ENCODE data around the gene HSPA4L. TPM values are rescaled to one million over a fixed set of nuclear protein-coding genes. Genes with fewer than 3 reads are reported as not detected.

The HSPA4L gene
- total RNA-seq = 8.8 TPM

DNA sequence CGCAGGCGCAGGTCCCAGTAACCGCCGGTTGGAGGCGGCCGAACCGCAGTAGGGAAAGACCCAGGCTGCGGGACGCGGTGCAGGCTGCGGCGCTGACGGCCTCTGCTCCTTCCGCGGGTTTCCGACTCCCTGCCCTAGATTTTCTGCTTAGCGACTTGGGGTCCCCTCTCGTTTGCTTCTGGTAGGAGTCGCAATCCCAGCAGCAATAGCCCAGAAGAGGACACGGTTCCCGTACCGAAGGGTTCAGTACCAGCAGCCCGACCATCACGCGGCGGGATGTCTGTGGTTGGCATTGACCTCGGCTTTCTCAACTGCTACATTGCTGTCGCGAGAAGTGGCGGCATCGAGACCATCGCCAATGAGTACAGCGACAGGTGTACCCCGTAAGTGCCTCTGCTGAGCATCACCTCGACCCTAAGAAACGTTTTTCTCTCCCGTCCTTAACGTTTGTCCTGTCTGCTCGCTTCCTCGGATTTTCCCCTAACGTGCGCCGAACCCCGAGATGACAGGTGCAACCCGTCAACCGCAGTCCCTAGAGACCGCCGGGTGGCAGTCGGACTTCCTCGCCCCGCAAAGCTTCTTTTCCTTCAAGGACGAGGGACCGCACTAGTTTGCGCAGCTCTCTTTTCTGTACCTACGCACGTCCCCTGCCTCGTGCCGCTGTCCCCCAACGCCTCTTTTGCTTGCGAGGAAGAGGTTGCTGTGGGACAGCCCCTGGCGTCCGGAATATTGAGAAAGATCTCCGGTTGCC, at the start of gene HSPA4L:
Gene HSPA4L (plus strand): TSS at position 48 of the 751 bp plus-strand sequence. CDS start 229 bp downstream, at position 277.
- DNase-seq = peak; percentile 67

DNA sequence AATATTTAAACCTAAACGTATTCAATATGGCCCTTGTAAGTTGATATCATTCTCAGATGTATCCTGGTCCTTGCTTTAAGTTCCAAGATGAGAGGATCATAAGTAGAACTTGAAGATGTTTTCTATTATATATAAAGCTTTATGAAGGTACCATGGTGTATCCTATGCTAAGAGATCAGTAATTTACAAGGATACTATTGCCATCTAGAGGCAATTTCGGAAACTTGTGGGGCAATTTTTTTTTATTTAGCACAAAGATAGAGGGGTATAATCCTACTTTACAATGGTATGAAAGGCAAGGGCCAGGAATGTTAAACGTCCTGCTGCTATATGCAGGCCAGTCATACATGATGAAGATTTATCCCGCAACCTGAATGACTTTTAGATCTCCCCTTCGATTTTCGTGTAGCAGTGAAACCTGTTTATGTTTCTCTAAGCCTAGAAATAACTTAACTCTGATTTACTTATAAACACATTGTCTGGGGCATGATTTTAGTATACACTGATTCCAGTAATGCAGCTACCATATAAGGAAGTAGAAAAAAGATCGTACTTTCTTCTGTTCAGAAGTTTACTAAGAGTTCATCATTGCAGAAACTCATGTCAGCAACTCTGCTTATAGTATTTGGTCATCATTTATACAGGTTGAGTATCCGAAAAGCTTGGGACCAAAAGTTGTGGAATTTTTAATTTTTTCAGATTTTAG, 49.3 kb upstream of the HSPA4L start:
- no peak for DNase-seq

DNA sequence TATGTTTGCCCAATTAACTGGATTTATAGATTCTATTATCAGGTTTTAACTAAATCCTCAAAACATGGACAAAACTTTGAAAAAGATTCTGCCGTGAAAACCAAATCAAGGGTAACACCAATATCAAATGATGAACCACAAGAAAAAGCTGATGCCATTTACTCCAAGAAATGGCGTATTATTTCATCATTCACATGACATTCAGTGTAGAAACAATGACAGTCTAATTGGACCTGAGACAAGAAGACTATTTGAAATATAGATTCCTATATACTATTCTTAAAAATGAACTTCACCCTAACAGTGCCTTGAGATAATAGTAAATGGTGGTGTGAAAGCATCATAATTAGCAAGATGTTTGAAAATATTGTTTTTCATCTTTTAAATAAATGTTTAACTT, 47.1 kb upstream of the HSPA4L start:
- DNase-seq = no peak

DNA sequence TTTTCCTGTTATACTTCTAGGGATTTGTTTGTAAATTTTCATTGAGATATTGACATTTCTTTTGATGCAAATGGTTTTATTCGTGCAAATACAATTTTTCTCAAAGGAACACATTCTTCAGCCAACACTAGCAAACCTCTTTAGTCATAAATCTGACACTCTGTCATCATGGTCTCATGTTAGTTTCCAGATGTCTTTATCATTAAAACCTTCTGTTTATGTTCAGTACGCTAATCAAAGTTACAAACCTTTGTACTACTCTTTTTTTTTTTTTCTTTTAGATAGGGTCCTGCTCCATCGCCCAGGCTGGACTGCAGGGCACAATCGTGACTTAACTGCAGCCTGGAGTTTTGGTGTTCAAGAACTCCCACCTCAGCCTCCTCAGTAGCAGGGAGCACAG, 44.8 kb upstream of the HSPA4L start:
- DNase-seq = peak; percentile 58

DNA sequence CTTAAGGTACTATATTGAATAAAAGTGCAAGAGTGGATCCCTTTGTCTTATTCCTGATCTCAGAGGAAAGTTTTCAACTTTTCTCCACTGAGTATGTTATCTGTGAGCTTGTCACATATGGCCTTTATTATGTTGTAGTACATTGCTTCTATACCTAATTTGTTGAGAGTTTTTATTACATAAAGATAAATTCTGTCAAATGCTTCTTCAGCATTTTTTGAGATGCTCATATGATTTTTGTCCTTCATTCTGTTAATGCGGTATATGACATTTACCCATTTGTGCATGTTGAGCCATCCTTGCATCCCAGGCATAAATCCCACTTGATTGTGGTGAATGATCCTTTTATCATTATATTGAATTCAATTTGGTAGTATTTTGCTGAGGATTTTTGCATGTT, 40.9 kb upstream of the HSPA4L start:
- no peak for DNase-seq

DNA sequence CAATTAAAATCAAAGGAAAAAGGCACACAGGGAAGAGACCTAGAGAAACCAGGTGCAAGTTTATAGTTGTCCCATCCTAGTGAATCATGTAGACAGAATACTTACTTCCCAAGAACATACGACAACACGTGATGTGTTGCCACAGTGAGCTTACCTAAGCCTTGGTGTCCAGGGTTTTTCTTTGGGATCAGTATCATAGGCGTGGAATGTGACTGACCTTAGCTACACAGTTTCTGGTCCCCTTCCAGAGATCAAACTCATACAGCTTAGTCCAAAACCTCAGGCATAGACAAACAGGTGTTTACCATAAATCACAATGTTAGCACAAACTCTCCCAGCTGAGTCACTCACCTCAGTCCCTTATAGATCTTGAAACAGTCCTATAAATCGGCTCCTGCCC, 34.2 kb upstream of the HSPA4L start:
- no peak for DNase-seq

DNA sequence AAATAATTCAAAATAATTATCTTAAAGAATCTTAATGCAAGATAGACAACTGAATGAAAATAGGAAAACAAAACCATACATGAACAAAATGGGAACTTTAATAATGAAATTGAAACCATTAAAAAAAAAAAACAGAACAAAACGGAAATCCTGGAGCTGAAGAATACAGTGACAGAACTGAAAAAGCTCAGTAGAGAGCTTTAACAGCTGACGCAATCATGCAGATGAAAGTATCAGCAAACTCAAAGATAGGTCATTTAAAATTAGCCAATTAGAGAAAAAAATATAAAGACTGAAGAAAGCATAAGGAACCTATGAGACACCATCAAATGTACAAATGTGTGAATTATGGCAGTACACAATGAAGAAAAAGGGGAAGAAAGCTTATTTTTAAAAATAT, 33.2 kb upstream of the HSPA4L start:
- no peak for DNase-seq

DNA sequence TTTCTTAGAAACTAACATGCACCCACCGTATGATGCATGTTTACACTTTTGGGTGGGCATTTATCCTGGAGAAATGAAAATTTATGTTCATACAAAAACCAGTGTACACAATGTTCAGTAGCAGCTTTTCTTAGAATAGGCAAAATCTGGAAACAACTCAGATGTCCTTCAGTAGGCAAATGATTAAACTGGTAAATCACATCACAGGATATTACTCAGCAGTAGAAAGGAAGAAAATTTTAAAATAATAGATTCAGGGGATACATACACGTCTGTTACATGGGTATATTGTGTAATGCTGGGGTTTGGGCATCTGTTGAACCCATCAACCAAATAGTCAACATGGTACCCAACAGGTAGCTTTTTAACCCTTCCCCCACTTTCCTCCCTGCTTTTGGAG, 25.2 kb upstream of the HSPA4L start:
- DNase-seq = no peak

DNA sequence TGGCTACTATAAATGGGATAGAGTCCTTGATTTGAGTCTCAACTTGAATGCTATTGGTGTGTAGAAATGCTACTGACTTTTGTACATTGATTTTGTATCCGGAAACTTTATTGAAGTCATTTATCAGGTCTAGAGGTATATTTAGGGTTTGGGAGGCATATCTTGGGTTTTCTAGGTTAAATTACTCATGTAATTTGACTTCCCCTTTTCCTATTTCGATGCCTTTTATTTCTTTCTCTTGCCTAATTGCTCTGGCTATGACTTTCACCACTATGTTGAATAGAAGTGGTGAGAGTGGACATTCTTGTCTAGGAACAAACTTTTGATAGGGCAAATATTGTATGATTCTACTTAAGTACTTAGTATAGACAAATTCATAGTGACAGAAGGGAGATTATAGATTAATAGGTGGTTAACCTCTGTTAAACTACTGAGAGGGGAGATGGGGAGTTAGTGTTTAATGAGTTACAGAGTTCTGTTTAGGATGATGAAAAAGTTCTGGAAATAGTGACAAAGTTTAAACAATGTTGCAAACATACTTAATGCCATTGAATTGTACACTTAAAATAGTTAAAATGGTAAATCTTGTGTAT, 22.8 kb upstream of the HSPA4L start:
- DNase-seq = no peak

DNA sequence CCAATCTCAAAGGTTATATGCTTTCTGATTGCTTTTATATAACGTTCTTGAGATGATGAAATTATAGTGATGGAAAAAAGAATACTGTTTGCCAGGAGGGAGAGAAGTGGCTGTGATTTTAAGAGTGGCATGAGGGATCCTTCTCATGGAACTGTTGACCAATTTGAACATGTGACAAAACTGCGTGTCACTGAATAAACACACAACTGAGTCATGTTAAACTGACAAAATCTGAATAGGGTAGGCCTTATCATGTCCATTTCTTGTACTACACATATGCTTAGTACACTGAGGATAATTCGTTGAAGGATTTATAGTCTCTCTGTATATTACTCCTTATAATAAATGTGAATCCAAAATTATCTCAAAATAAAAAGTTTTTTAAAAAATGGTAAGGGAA, 22.2 kb upstream of the HSPA4L start:
- no peak for DNase-seq

DNA sequence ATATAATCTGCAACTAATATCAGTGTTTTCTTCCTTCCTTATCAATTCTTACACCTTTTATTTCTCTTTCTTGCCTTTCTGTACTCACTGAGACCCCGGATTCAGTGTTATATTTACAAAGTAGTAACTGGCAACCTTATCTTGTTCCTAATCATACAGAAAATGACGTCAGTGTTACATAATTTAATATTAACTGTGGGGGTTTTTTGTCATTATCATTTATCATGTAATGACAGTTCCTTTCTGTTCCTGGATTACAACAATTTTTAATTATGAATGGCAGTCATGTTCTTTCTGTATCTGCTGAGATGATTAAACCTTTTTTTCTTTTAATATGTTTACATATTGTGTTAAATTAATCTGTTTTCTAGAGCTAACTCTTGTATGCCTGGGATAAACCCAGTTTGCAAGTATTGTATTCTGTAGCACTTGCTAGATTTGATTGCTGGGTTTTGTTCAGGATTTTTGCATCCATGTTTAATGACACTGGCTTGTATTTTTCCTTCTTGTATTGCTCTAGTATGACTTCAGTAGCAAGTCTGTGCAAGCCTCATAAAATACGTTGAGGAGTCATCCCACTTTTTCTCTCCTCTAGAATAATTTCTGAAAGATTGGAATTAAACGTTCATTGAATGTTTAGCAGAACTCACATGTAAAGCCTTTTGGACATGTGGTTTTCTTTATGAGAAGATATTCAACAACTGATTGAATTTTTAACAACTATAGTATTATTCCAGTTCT, 10.4 kb upstream of the HSPA4L start:
- DNase-seq = no peak

DNA sequence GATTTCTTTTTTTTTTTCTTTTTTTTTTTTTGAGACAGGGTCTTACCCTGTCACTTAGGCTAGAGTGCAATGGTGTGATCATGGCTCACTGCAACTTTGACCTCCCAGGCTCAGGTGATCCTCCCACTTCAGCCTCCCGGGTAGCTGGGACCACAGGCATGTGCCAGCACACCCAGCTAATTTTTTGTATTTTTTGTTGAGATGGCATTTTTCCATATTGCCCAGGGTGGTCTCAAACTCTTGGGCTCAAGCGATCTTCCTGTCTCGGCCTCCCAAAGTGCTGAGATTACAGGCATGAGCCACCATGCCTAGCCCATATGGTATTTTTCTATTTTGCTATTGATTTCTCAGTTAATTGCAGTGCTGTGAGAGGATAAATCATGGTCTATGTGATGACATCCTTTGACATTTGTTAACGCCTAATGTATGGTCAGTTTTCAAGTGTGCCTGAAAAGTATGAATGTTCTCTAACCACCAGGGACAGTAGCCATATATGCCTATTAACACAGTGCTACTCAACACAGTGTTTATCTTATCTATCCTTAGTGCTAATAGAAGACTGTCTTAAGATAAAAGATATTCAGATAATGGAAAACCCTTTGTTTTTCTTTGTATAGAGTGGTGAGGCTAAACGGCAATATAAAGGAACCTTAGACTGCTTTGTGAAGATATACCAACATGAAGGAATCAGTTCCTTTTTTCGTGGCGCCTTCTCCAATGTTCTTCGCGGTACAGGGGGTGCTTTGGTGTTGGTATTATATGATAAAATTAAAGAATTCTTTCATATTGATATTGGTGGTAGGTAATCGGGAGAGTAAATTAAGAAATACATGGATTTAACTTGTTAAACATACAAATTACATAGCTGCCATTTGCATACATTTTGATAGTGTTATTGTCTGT, 9.1 kb upstream of the HSPA4L start:
- DNase-seq = no peak

DNA sequence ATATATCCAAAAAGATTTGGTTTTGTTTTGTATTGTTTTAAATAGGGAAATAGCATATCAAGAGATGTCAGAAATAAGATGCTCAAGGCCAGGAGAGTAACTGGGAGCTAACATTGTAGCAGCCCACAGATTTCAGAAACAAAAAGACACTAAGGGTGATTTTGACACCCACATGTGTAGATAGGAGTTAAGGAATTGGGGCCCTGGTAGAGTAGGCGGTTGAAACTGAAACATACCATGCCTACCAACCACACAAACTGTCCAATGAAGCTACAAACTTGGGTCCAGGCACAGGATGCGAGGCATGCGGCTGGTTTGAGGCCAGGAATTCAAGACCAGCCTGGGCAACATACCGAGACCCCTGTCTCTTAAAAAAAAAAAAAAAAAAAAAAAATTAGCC, 6.3 kb upstream of the HSPA4L start:
- DNase-seq = no peak

DNA sequence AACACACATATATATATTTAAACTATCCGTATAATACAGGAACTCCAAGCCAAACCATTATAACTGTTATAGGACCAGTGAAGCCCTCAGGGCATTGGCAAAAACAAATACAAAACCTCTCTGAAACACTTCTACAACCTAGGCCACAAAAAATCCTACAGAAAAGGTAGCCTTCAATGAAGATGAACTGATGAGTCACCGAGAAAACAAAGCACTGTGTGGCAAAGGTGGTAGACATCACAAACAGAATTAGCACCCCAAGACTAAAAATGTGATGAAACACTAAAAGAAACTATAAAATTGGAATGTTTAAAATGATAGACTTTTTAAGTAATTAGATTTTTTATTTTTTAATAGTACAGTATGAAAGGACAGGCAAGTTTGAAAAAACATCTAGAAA, 5.5 kb upstream of the HSPA4L start:
- DNase-seq = no peak

DNA sequence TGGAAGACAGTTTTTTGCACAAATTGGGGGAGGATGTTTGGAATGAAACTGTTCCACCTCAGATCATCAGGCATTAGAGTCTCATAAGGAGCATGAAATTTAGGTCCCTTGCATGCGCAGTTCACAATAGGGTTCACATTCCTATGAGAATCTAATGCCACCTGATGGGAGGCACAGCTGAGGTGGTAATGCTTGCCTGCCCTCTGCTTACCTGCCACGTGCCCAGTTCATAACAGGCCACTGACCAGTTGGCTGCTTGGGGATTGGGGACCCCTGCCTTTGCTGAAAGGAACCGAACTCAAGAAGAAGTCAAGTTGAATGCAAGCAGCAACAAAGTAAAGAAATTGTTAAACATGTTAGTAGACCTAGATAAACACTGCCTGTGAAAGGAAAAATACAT, 4.6 kb upstream of the HSPA4L start:
- no peak for DNase-seq

DNA sequence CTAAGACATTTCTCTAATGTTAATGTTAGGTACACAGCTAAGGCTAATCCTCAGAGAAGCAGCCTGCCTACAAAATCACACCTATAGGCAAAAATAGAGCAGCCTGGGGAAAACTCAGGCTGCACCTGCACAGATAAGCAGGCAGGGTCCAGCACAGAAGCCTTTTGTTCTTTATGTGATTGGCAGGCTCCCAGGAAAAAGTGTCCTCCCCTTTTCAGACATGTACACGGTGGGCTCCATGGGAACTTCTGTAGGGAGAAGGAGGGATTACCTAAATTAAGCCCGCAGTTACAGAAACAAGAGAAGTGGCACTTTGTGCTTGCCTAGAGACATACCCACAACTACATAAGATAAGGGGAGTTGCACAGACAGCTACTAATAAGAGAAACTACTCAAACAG, 4.0 kb upstream of the HSPA4L start:
- DNase-seq = no peak

DNA sequence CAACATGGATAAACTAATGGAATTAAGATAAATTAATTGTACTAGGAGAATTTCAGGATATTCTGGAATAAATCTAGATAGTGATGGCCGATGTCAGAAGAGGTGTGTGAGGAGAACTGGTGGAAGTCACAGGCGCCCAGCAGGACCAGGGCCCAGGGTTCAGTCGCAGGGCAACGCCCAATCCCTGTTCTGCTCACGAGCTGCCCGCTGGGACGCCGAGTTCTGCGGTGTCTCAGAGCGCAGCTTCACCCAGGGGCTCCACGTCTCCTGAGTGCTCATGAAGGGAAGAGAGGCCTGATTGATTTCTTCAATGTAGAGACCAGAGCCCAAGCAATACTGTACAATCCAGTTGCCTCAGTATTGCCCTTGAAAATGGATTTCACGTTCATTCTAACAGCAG, 1.5 kb upstream of the HSPA4L start:
- DNase-seq = no peak

DNA sequence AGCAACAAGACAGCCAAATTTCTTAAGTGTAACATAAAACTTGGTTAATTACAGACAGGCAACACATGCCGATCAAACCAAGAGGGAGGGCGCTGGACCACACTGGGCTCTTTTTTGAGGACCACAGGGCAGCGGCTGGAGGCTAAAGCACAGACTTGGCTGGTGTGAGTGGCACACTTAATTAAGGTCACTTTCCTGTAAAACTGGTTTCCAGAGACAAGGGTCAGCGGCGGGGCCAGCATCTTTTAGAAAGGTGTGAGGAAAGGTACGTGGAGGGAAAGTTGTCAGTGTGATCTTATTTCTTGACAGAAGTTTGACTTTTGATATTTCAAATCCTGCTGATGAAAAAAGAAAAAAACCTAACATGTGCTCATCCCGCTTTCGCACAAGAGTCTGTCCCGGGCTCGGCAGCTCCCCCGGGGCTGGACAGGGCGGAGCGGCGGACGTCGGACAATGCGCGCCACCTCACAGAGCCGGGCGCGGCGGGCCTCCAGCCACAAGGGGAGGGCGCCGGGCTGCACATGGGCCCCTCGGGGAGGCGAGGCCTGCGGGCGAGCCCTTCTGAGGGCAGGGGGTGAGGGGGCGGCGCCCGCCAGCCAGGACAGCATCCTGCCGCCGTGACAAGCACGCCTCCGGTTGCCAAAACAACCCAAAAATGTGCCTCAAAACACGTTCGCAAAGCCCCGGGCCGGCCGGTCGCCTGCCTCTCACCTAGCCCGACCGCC, 660 bp upstream of the HSPA4L start:
- DNase-seq = no peak

DNA sequence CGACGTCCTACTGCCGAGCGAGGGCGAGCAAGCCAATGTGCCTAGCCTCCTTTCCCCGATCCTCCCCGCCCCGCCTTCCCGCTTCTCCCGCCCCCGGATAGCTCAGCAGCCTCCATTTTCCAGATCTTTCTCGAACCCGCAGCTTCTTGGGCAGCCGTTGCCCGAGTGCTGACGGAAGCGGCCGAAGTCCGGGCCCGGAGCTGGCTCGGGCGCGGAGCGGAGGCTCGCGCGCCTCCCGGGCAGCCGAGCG, 172 bp upstream of the HSPA4L start:
- DNase-seq = no peak

DNA sequence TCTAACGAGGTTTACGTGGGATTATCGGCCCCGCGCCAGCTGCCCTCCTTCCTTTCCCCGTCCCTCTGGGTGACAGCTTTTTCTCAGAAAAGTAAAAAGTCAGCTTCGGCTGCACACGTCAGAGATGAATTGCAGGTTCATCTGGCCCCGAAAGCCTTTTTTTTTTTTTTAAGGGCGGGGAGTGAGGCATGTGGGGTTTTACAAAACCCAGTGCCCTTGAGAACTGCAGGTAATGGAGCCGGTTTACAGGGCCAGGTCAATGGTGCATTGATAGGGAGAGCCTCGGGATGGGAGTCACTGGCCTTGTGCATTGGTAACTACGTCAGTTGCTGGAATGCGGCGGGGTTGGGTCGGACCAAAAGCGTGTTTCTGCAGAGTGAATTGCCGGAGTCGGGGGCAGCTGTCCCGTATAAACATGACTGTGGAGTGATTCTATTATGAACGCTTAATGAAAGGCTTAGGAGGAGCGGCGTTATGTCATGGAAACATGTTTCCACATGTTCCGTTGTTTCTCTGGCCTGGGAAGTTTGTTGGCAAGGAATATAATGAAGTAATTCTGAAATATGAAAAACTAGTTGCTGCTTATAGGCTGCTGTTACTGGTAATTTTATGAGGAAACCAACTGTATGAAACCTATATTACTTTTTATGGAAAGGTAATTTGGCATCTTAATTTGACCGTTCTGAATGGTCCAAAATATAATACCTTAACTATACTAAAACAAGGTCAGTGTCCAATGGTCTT, 1.1 kb downstream of the HSPA4L start:
- peak; percentile 84 for DNase-seq

Data from skin of body (tissue), 2 donors.